GM23248 (cell line): ENCODE results near the gene CEP164. TPM values are rescaled to one million over a fixed set of nuclear protein-coding genes. Genes with fewer than 3 reads are reported as not detected.

Source experiments
- DNase-seq: peaks from one replicate; pipeline ENCODE4 v3.0.0-alpha.2; 2015
- H2AFZ ChIP-seq: fragments of 200-600 bp; sonication (generic); 2 replicates; pipeline ENCODE4 v1.6.1; 2016; ENCODE audit warnings: antibody characterized with exemption
- H3F3A ChIP-seq: fragments of 200-600 bp; sonication (generic); 2 replicates; pipeline ENCODE4 v1.6.1; 2016; ENCODE audit warnings: mild to moderate bottlenecking, antibody characterized with exemption, mixed run types; ENCODE audit not compliant: insufficient read depth
- H3K27ac ChIP-seq: fragments of 200-600 bp; sonication (generic); 2 replicates; pipeline ENCODE4 v1.5.1; 2016; ENCODE audit warnings: mild to moderate bottlenecking
- H3K27me3 ChIP-seq: fragments of 200-600 bp; sonication (generic); replicated peaks from 2 replicates; pipeline ENCODE4 v1.6.1; 2016; ENCODE audit warnings: mild to moderate bottlenecking; ENCODE audit not compliant: insufficient read depth
- H3K36me3 ChIP-seq: fragments of 200-600 bp; sonication (generic); 2 replicates; pipeline ENCODE4 v1.6.1; 2016; ENCODE audit warnings: low read depth, mild to moderate bottlenecking
- H3K4me1 ChIP-seq: fragments of 200-600 bp; sonication (generic); 2 replicates; pipeline ENCODE4 v1.6.1; 2016; ENCODE audit warnings: mild to moderate bottlenecking; ENCODE audit not compliant: insufficient read depth
- H3K4me2 ChIP-seq: fragments of 200-600 bp; sonication (generic); one replicate; pipeline ENCODE4 v1.6.1; 2016; ENCODE audit warnings: mild to moderate bottlenecking; ENCODE audit not compliant: unreplicated experiment
- H3K4me3 ChIP-seq: fragments of 200-600 bp; sonication (generic); 2 replicates; pipeline ENCODE4 v1.5.1; 2016; ENCODE audit warnings: mild to moderate bottlenecking
- H3K79me2 ChIP-seq: fragments of 200-600 bp; sonication (generic); 2 replicates; pipeline ENCODE4 v1.6.1; 2016; ENCODE audit warnings: mild to moderate bottlenecking; ENCODE audit not compliant: insufficient read depth
- H3K9ac ChIP-seq: fragments of 200-600 bp; sonication (generic); 2 replicates; pipeline ENCODE4 v1.6.1; 2016; ENCODE audit warnings: mild to moderate bottlenecking
- H3K9me2 ChIP-seq: fragments of 200-600 bp; sonication (generic); 2 replicates; pipeline ENCODE4 v1.6.1; 2016; ENCODE audit warnings: mixed run types, mild to moderate bottlenecking, moderate library complexity; ENCODE audit not compliant: insufficient read depth
- H3K9me3 ChIP-seq: fragments of 200-600 bp; sonication (generic); one replicate; pipeline ENCODE4 v1.6.1; 2017; ENCODE audit warnings: low read depth
- H4K20me1 ChIP-seq: fragments of 200-600 bp; sonication (generic); 2 replicates; pipeline ENCODE4 v1.6.0; 2016; ENCODE audit not compliant: insufficient read depth
- EZH2 ChIP-seq: fragments of 200-600 bp; sonication (generic); IDR thresholded peaks from 2 replicates; pipeline ENCODE4 v1.6.1; 2018; ENCODE audit warnings: antibody characterized with exemption, mild to moderate bottlenecking; ENCODE audit not compliant: insufficient read depth, poor library complexity, severe bottlenecking
- EZH2phosphoT487 ChIP-seq: fragments of 200-600 bp; sonication (generic); IDR thresholded peaks from 2 replicates; pipeline ENCODE4 v1.6.1; 2018; ENCODE audit warnings: antibody characterized with exemption, moderate library complexity, mild to moderate bottlenecking, low read depth; ENCODE audit not compliant: insufficient read depth
- WGBS, 2 experiments: methylation state at CpG; one replicate each; pipeline ENCODE4 v1.1.6; 2015 to 2017; ENCODE audit warnings: low lambda C conversion rate in 2 of 2, low coverage in 1 of 2; ENCODE audit errors: missing lambda C conversion rate in 2 of 2; 5-methylcytosine and 5-hydroxymethylcytosine counted together
- in situ Hi-C: fragments of 300-500 bp; cut with MboI; formaldehyde crosslinking; loops from 2 replicates; pipeline ENCODE4 v1.15.0; 2020
- polyA plus RNA-seq: library from polyadenylated mRNA; unstranded; fragments of >200 nt; fragmentation: Nextera tagmentation; extraction: Ambion mirVana; gene quantifications from 2 replicates; pipeline ENCODE4 v1.2.1, GENCODE V29; 2016
- total RNA-seq: library from RNA; depleted of rRNA; stranded (reverse); fragments of >200 nt; shearing (Covaris generic); gene quantifications from 2 replicates; pipeline ENCODE4 v1.2.3, GENCODE V29; 2014

CEP164 gene
- total and polyA plus RNA-seq, 2 experiments from 2014 or later = 20.3 to 30.9 TPM

- in situ Hi-C loops = no loop called here
- TF ChIP-seq EZH2phosphoT487 = no peak
- no peak for TF ChIP-seq EZH2
- 90% methylated on average over 2 of the region's 2 CpGs for WGBS, 2 experiments
- no peak overlapping the region for H2AFZ ChIP-seq
- no peaks in the 10 kb centered on the region for H3K9me3 ChIP-seq
- H3K4me3 ChIP-seq = no peak overlapping the region
- no peak overlapping the region for H3K4me2 ChIP-seq
- no peaks in the 10 kb centered on the region for H4K20me1 ChIP-seq
- H3K36me3 ChIP-seq = peaks cover 26% of the 10 kb centered on the region; the same call in 1 of the 2 replicates
- H3K27me3 ChIP-seq = no peaks in the 10 kb centered on the region
- H3K27ac ChIP-seq = no peak overlapping the region
- H3K4me1 ChIP-seq = peaks cover 5% of the 10 kb centered on the region; the same call in 1 of the 2 replicates
- no peak overlapping the region for H3K9ac ChIP-seq
- peaks cover 12% of the 10 kb centered on the region for H3F3A ChIP-seq
- H3K9me2 ChIP-seq = no peaks in the 10 kb centered on the region
- peak; percentile 72 for DNase-seq
- H3K79me2 ChIP-seq = peaks cover 38% of the 10 kb centered on the region
Measured at GRCh38 chr11:117345039-117345438, 17.4 kb downstream of the CEP164 start.

GRCh38 chr11:117354550-117354949 lies 26.9 kb downstream of the CEP164 start:
- WGBS, 2 experiments = 93 to 100% methylated on average over 4 of the region's 4 CpGs

GRCh38 chr11:117356126-117356890 lies 28.7 kb downstream of the CEP164 start:
- H3K27ac ChIP-seq = no peak overlapping the region
- H3K9ac ChIP-seq = no peak overlapping the region
- WGBS, 2 experiments = 86 to 91% methylated on average over 9 of the region's 9 CpGs
- H3F3A ChIP-seq = no peaks in the 10 kb centered on the region
- peaks cover 10% of the 10 kb centered on the region for H3K79me2 ChIP-seq
- H3K4me3 ChIP-seq = no peak overlapping the region
- H3K9me2 ChIP-seq = no peaks in the 10 kb centered on the region
- peaks cover 16% of the 10 kb centered on the region; the same call in 1 of the 2 replicates for H3K36me3 ChIP-seq
- H3K9me3 ChIP-seq = no peaks in the 10 kb centered on the region
- no peak overlapping the region for H3K4me2 ChIP-seq
- H2AFZ ChIP-seq = no peak overlapping the region
- in situ Hi-C loops = no loop called here
- H3K4me1 ChIP-seq = no peaks in the 10 kb centered on the region
- no peaks in the 10 kb centered on the region for H3K27me3 ChIP-seq
- DNase-seq = no peak
- TF ChIP-seq EZH2phosphoT487 (no peak), EZH2 (no peak)
- H4K20me1 ChIP-seq = no peaks in the 10 kb centered on the region

More at GRCh38 chr11:117354550-117354949, 26.9 kb downstream of the CEP164 start:
- Histone ChIP-seq H3K79me2 (peaks cover 26% of the 10 kb centered on the region), H4K20me1 (no peaks in the 10 kb centered on the region), H3K9me2 (no peaks in the 10 kb centered on the region), H3K9ac (no peak overlapping the region), H3K9me3 (no peaks in the 10 kb centered on the region), H3F3A (no peaks in the 10 kb centered on the region), H3K27me3 (no peaks in the 10 kb centered on the region), H3K4me1 (no peaks in the 10 kb centered on the region), H3K36me3 (peaks cover 16% of the 10 kb centered on the region; the same call in 1 of the 2 replicates), H2AFZ (no peak overlapping the region), H3K4me2 (no peak overlapping the region), H3K27ac (no peak overlapping the region), H3K4me3 (no peak overlapping the region)
- DNase-seq = no peak
- no peak for TF ChIP-seq EZH2
- TF ChIP-seq EZH2phosphoT487 = no peak
- in situ Hi-C loops = no loop called here

- in situ Hi-C loops = no loop called here
- no peak for DNase-seq
- H3K9me3 ChIP-seq = no peaks in the 10 kb centered on the region
Measured at GRCh38 chr11:117361432-117361831, 33.8 kb downstream of the CEP164 start.

More at GRCh38 chr11:117361432-117361831, 33.8 kb downstream of the CEP164 start:
- Histone ChIP-seq H2AFZ (no peak overlapping the region), H3K4me1 (no peaks in the 10 kb centered on the region), H3K36me3 (peaks cover 23% of the 10 kb centered on the region), H3K4me2 (no peak overlapping the region), H3K9ac (no peak overlapping the region), H3K9me2 (no peaks in the 10 kb centered on the region), H3K27me3 (no peaks in the 10 kb centered on the region), H3K27ac (no peak overlapping the region), H3K79me2 (no peaks in the 10 kb centered on the region; the same call in 1 of the 2 replicates), H3F3A (no peaks in the 10 kb centered on the region), H4K20me1 (no peaks in the 10 kb centered on the region), H3K4me3 (no peak overlapping the region)
- TF ChIP-seq EZH2phosphoT487 = no peak
- TF ChIP-seq EZH2 = no peak
- 90% methylated on average over 8 of the region's 8 CpGs for WGBS, 2 experiments
